Metanephros (tissue), 1 donor: Measurements from ENCODE around the gene LCMT2. TPM values are rescaled to one million over a fixed set of nuclear protein-coding genes. Genes with fewer than 3 reads are reported as not detected.

Source experiments
- total RNA-seq: library from RNA; depleted of rRNA; stranded (reverse); fragments of >200 nt; gene quantifications from one replicate; pipeline ENCODE4 v1.2.3, GENCODE V29; 2014

LCMT2 gene, protein sequence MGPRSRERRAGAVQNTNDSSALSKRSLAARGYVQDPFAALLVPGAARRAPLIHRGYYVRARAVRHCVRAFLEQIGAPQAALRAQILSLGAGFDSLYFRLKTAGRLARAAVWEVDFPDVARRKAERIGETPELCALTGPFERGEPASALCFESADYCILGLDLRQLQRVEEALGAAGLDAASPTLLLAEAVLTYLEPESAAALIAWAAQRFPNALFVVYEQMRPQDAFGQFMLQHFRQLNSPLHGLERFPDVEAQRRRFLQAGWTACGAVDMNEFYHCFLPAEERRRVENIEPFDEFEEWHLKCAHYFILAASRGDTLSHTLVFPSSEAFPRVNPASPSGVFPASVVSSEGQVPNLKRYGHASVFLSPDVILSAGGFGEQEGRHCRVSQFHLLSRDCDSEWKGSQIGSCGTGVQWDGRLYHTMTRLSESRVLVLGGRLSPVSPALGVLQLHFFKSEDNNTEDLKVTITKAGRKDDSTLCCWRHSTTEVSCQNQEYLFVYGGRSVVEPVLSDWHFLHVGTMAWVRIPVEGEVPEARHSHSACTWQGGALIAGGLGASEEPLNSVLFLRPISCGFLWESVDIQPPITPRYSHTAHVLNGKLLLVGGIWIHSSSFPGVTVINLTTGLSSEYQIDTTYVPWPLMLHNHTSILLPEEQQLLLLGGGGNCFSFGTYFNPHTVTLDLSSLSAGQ
- 6.3 TPM for total RNA-seq

GRCh38 chr15:43329960-43330779 is at the start of gene LCMT2:
Gene LCMT2 (minus strand): TSS chr15:43330573. CDS start chr15:43330489, 84 bp downstream.

GRCh38 chr15:43370975-43371974 is 40.9 kb upstream of the LCMT2 start, which contains the start of the genes TUBGCP4 and ZSCAN29:
Gene TUBGCP4 (plus strand): TSS chr15:43371101. CDS start chr15:43371355, 254 bp downstream.
Gene ZSCAN29 (minus strand): TSS chr15:43371043. CDS start chr15:43369913, 1,130 bp downstream.

DNA sequence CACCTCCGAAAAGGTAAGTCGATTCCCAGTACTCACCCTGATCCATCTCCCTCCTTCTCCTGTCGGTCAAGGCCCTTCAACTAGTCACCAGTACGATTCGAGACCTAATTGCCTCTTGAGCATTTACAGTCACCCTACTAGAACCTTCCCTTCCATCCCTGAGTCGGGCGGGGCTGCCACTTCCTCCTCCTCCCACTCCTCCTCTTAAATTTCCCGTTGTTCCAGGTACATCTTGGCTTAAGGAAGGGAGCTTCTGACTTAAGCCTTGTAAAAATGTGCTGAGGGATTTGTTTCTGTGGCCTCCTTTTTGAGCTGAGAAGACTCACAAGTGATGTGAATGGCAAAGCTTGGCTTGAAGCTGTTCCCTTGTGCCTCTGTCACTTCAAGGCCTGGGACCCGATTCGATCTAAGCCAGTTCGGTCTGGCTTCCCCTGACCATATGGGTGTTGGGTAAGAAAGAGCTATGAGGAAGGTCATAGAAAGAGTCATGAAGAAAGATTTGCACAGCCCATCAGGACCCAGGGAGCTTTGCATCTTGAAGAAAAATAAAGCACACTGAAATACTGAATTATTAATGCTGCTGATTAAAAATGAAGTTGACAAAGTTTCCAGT is 28.1 kb downstream of the LCMT2 start, which contains the start of gene TGM7:
TGM7 (minus strand) TSS at position 51 of the 613 bp plus-strand sequence.

Other genes with a start within 250 kb of the LCMT2 start
- 43.1 TPM for gene UBR1, start 224.5 kb downstream of the LCMT2 start, total RNA-seq
- gene TMEM62, start 197.0 kb downstream of the LCMT2 start, total RNA-seq, result 18.3 TPM
- 68.3 TPM for gene CCNDBP1, start 145.2 kb downstream of the LCMT2 start, total RNA-seq
- gene EPB42, start 109.6 kb downstream of the LCMT2 start, total RNA-seq, result 14.8 TPM
- gene TGM5, start 63.6 kb downstream of the LCMT2 start, total RNA-seq, result not detected
- 0.18 TPM for gene TGM7, start 28.3 kb downstream of the LCMT2 start, total RNA-seq
- gene ZSCAN29, start 40.5 kb upstream of the LCMT2 start, total RNA-seq, result 28.8 TPM
- gene TUBGCP4, start 40.5 kb upstream of the LCMT2 start, total RNA-seq, result 17.3 TPM
- 89.0 TPM for gene TP53BP1, start 162.6 kb upstream of the LCMT2 start, total RNA-seq
- gene MAP1A, start 187.0 kb upstream of the LCMT2 start, total RNA-seq, result 7.2 TPM